ENCODE results near the gene AHCYL2. TPM values are rescaled to one million over a fixed set of nuclear protein-coding genes. Genes with fewer than 3 reads are reported as not detected.
"Not testable (repeated sequence)": the region's sequence is repeated elsewhere in the genome, so short reads cannot be mapped to it uniquely, and the experiment has no call there.

The AHCYL2 gene
- total RNA-seq, 1 donor from 2014 or later: 6.0 TPM

GRCh38 chr7:129439963-129440625 lies 215.3 kb downstream of the AHCYL2 start:
- no peak for TF ChIP-seq CTCF (IDR thresholded peaks at IDR 0.05; ENCODE audit: borderline replicate concordance)
- Histone ChIP-seq H3K27me3 (ENCODE audit: low read depth) (no peaks in the 10 kb centered on the region), H3K4me1 (peaks cover 36% of the 10 kb centered on the region), H3K9me3 (replicated peaks) (no peaks in the 10 kb centered on the region), H3K27ac (replicated peaks) (no peak overlapping the region), H3K4me3 (no peak overlapping the region), H3K36me3 (no peaks in the 10 kb centered on the region)
- intact Hi-C loops (cut with micrococcal nuclease): no loop called here
- no peak for DNase-seq

GRCh38 chr7:129443612-129444011 lies 218.8 kb downstream of the AHCYL2 start:
- TF ChIP-seq CTCF (IDR thresholded peaks at IDR 0.05; ENCODE audit: borderline replicate concordance): no peak
- DNase-seq: peak; percentile 37
- H3K4me1 ChIP-seq: peaks cover 22% of the 10 kb centered on the region
- no peaks in the 10 kb centered on the region for H3K27me3 ChIP-seq (ENCODE audit: low read depth)
- H3K9me3 ChIP-seq (replicated peaks): peaks cover 9% of the 10 kb centered on the region
- intact Hi-C loops (cut with micrococcal nuclease): no loop called here
- peaks cover 23% of the 10 kb centered on the region for H3K36me3 ChIP-seq
- peak overlapping the region; percentile 70 for H3K27ac ChIP-seq (replicated peaks)
- H3K4me3 ChIP-seq: no peak overlapping the region

- H3K27me3 ChIP-seq (ENCODE audit: low read depth); H3K27ac ChIP-seq (replicated peaks); H3K4me3 ChIP-seq; intact Hi-C loops (cut with micrococcal nuclease); DNase-seq: not testable (repeated sequence)
- Histone ChIP-seq H3K9me3 (replicated peaks) (peaks cover 16% of the 10 kb centered on the region), H3K4me1 (peaks cover 22% of the 10 kb centered on the region), H3K36me3 (peaks cover 26% of the 10 kb centered on the region)
Measured at GRCh38 chr7:129444776-129445175, 219.9 kb downstream of the AHCYL2 start.

GRCh38 chr7:129446925-129447324 lies 222.1 kb downstream of the AHCYL2 start:
- H3K27ac ChIP-seq (replicated peaks); DNase-seq; H3K4me3 ChIP-seq; intact Hi-C loops (cut with micrococcal nuclease); H3K27me3 ChIP-seq (ENCODE audit: low read depth): not testable (repeated sequence)
- H3K36me3 ChIP-seq: peaks cover 26% of the 10 kb centered on the region
- peaks cover 16% of the 10 kb centered on the region for H3K9me3 ChIP-seq (replicated peaks)
- peaks cover 22% of the 10 kb centered on the region for H3K4me1 ChIP-seq

GRCh38 chr7:129447445-129447844 lies 222.6 kb downstream of the AHCYL2 start:
- Histone ChIP-seq H3K36me3 (peaks cover 26% of the 10 kb centered on the region), H3K4me1 (peaks cover 22% of the 10 kb centered on the region), H3K9me3 (replicated peaks) (peaks cover 16% of the 10 kb centered on the region)
- H3K27ac ChIP-seq (replicated peaks); DNase-seq; H3K27me3 ChIP-seq (ENCODE audit: low read depth); H3K4me3 ChIP-seq; intact Hi-C loops (cut with micrococcal nuclease): not testable (repeated sequence)

- H3K4me3 ChIP-seq; intact Hi-C loops (cut with micrococcal nuclease): not testable (repeated sequence)
- H3K36me3 ChIP-seq: peaks cover 26% of the 10 kb centered on the region
Measured at GRCh38 chr7:129448608-129449007, 223.8 kb downstream of the AHCYL2 start.

GRCh38 chr7:129450295-129450694 lies 225.5 kb downstream of the AHCYL2 start:
- no peak for DNase-seq
- Histone ChIP-seq H3K27me3 (ENCODE audit: low read depth) (no peaks in the 10 kb centered on the region), H3K27ac (replicated peaks) (no peak overlapping the region), H3K9me3 (replicated peaks) (peaks cover 16% of the 10 kb centered on the region), H3K36me3 (peaks cover 24% of the 10 kb centered on the region), H3K4me3 (no peak overlapping the region), H3K4me1 (peaks cover 25% of the 10 kb centered on the region)
- intact Hi-C loops (cut with micrococcal nuclease): no loop called here
- no peak for TF ChIP-seq CTCF (IDR thresholded peaks at IDR 0.05; ENCODE audit: borderline replicate concordance)

More at GRCh38 chr7:129448608-129449007, 223.8 kb downstream of the AHCYL2 start:
- not testable (repeated sequence) for H3K27ac ChIP-seq (replicated peaks); DNase-seq; H3K27me3 ChIP-seq (ENCODE audit: low read depth)
- peaks cover 21% of the 10 kb centered on the region for H3K4me1 ChIP-seq
- peaks cover 16% of the 10 kb centered on the region for H3K9me3 ChIP-seq (replicated peaks)
